Measurements from ENCODE around the gene DEFB118.

DEFB118 gene

DNA sequence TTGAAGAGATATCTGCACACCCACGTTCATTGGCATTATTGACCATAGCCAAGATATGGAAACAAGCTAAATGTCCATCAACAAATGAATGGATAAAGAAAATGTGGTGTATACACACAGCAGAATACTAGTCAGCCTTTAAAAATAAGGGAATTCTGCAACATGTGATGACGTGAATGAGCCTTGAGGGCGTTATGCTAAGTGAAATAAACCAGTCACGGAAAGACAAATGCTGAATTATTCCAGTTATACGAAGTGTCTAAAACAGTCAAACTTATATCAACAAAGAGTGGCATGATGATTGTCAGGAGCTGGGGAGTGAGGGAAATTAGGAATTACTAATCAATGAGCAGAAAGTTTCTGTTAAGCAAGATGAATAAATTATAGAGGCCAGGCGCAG is 46.0 kb downstream of the DEFB118 start:
- H3K4me3 ChIP-seq (ENCODE audit: low read length), result no peak overlapping the region
- no peaks in the 10 kb centered on the region for H3K36me3 ChIP-seq (ENCODE audit: insufficient read depth, low read length)
- H2AFZ ChIP-seq (ENCODE audit: low read depth, low read length), result no peak overlapping the region
- H3K27me3 ChIP-seq (ENCODE audit: insufficient read depth, low read length), result no peaks in the 10 kb centered on the region
- no peaks in the 10 kb centered on the region for H3K4me1 ChIP-seq (ENCODE audit: insufficient read depth, low read length)
- H3K9me3 ChIP-seq (ENCODE audit: low read length), result no peaks in the 10 kb centered on the region

DNA sequence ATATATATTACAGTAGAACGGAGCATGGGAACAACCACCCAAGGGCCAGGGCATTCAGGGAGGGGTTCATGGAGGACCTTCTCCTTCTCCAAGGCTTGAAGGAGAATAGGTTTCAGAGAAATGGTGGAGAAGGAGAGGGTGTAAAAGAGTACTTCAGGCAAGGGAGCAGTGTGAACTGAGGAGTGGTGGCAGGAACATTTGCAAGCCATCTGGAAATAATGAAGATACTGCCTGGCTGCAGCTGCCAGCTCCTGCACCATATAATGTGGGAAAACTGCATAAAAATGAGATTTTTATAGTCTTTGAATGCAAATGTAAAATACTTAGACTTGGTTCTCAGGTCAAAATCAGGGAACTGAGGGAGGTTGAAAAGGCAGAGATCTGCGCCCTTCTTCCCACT is 47.3 kb downstream of the DEFB118 start:
- no peak overlapping the region for H2AFZ ChIP-seq (ENCODE audit: low read depth, low read length)
- no peaks in the 10 kb centered on the region for H3K27me3 ChIP-seq (ENCODE audit: insufficient read depth, low read length)
- no peaks in the 10 kb centered on the region for H3K4me1 ChIP-seq (ENCODE audit: insufficient read depth, low read length)
- no peak overlapping the region for H3K4me3 ChIP-seq (ENCODE audit: low read length)
- H3K36me3 ChIP-seq (ENCODE audit: insufficient read depth, low read length), result no peaks in the 10 kb centered on the region
- H3K9me3 ChIP-seq (ENCODE audit: low read length), result no peaks in the 10 kb centered on the region

DNA sequence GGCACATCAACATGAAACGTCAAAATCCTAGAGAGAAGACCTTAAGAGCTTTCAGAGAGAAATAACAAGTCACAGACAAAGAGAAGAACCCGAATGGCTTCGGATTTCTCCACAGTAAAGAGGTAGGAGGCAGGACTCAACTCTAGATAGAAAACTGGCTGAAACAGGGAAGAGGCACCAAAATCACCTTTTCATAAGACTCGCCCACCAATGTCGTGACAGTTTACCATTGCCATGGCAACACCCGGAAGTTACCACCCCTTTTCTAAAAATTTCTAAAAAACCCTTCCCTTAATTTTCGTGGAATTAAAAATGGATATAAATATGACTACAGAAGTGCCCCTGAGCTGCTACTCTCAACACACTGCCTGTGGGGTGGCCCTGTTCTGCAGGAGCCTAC is 49.9 kb downstream of the DEFB118 start:
- Histone ChIP-seq H3K36me3 (ENCODE audit: insufficient read depth, low read length) (no peaks in the 10 kb centered on the region), H3K4me1 (ENCODE audit: insufficient read depth, low read length) (no peaks in the 10 kb centered on the region), H3K4me3 (ENCODE audit: low read length) (no peak overlapping the region), H2AFZ (ENCODE audit: low read depth, low read length) (no peak overlapping the region), H3K27me3 (ENCODE audit: insufficient read depth, low read length) (no peaks in the 10 kb centered on the region), H3K9me3 (ENCODE audit: low read length) (no peaks in the 10 kb centered on the region)

All from neuron (in vitro differentiated cells).